NCI-H2107 treated with DMSO at 0.1 percent for 48 hours (cell line): ENCODE results near the gene LMTK3.
"Not testable (repeated sequence)": the region's sequence is repeated elsewhere in the genome, so short reads cannot be mapped to it uniquely, and the experiment has no call there.

Experiments
- DNase-seq: peaks from one replicate; lab custom pipeline; 2025; ENCODE audit not compliant: unreplicated experiment; lab: John Stamatoyannopoulos, UW

LMTK3 gene

DNA sequence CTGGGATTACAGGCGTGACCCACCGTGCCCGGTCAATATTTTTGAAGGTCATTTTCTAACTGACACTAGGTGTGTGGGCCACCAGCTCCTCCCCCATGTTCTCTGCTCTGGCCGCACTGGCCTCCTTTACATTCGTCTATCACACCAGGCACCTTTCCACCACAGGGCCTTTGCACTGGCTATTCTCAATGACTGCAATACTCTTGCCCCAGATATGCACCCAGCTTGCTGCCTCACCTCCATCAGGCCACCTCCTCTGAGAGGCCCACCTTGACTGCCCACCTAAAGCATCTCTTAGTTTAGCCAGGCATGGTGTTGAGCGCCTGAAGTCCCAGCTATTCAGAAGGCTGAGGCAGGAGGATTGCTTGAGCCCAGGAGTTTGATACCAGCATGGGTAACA is 30.2 kb upstream of the LMTK3 start:
- no peak for DNase-seq

GRCh38 chr19:48540110-48540509 is 28.5 kb upstream of the LMTK3 start:
- DNase-seq: peak; percentile 5

GRCh38 chr19:48539503-48540096 is 28.0 kb upstream of the LMTK3 start:
- DNase-seq: peak; percentile 22

- not testable (repeated sequence) for DNase-seq
Measured at GRCh38 chr19:48538057-48538456, 26.4 kb upstream of the LMTK3 start.

GRCh38 chr19:48537541-48537940 is 25.9 kb upstream of the LMTK3 start:
- DNase-seq: no peak

GRCh38 chr19:48533770-48534169 is 22.1 kb upstream of the LMTK3 start:
- no peak for DNase-seq

DNA sequence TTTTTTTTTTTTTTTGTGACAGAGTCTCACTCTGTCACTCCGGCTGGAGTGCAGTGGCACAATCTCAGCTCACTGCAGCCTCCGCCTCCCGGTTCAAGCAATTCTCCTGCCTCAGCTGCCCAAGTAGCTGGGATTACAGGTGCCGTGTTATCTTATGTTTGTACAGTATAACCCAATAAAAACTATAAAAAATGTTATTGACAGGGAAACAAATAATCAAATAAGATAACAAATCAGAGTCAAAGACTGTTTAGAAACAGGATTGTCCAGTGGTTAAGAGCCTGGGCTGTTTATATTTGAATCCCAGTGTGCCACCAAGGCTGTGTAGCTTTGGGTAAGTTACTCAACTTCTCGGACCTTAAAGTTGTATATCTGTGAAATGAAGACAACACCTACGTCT is 19.1 kb upstream of the LMTK3 start:
- DNase-seq: no peak

- DNase-seq: no peak
Measured at GRCh38 chr19:48530066-48530720, 18.6 kb upstream of the LMTK3 start.

- DNase-seq: no peak
Measured at GRCh38 chr19:48529156-48529555, 17.5 kb upstream of the LMTK3 start.

GRCh38 chr19:48524732-48525131 is 13.1 kb upstream of the LMTK3 start:
- no peak for DNase-seq

- DNase-seq: no peak
Measured at GRCh38 chr19:48524221-48524620, 12.6 kb upstream of the LMTK3 start.

- DNase-seq: no peak
Measured at GRCh38 chr19:48520134-48520533, 8.5 kb upstream of the LMTK3 start.

GRCh38 chr19:48519426-48519825 is 7.8 kb upstream of the LMTK3 start:
- not testable (repeated sequence) for DNase-seq

DNA sequence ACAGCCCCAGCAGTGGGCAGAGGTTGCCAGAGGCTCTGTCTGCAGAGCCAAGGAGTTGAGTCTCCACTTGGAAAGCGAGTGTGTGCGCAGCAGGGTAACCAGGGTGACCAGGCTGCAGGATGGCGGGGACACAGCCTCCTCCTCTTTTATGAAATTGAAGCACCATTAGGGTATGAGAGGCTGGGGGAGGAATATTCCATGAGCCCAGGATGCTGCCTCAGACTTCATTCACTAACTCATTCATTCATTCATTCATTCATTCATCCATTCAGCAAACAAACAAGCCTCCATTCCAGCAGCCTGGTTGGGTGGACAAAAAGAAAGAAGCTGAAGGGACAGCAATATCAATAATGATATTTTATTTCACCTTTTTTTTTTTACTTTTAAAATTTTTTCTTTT is 6.6 kb upstream of the LMTK3 start:
- DNase-seq: no peak

DNA sequence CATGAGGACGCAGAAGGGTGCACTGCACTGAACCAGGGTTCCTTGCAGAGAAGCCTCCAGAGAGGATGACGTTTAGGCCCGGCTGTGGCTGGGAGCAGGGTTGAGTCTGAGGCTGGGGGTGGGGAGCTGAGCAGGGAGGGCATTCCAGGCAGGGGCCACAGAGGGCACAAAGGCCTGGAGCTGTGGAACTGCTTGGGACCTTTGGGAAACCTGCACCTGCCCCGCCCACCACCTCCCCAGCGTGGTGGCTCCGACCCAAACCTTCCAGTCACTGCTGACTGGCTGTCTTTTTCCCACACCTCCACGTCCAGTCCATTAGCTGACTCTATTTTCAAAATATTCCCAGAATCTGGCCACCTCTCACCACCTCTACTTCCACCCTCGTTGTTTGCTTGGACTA is 4.9 kb upstream of the LMTK3 start:
- no peak for DNase-seq

GRCh38 chr19:48514123-48514458 is 2.5 kb upstream of the LMTK3 start:
- DNase-seq: no peak

GRCh38 chr19:48513289-48514122 is 1.9 kb upstream of the LMTK3 start:
- DNase-seq: peak; percentile 42

DNA sequence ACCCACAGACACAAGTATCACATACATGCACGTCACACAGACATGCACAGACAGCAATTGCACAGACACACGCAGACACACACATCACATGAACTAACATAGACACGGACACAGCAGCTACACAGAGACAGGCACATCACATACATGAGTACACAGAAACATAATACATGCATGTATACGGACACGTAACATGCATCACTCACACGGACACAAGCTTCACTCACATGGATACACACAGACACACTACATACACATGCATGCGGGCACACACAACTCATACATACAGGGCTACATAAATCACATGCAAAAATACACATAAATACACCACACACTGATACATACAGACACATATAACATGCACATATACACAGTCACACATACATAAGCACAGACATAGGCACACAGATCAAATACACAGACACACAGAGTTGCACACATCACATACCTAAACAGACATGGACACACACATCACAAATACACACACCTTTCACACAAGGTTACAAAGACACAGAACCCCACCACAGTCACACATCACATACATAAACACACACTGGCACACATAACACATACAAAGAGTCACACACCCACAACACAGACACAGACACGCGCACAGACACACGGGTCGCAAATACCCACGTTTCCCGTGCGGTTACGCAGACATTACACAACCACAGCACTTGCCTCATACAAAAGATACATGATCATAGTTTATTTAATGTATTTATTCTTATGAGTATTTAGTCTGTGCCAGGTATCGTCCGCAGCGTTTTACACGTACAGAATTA is 1.1 kb upstream of the LMTK3 start:
- no peak for DNase-seq

DNA sequence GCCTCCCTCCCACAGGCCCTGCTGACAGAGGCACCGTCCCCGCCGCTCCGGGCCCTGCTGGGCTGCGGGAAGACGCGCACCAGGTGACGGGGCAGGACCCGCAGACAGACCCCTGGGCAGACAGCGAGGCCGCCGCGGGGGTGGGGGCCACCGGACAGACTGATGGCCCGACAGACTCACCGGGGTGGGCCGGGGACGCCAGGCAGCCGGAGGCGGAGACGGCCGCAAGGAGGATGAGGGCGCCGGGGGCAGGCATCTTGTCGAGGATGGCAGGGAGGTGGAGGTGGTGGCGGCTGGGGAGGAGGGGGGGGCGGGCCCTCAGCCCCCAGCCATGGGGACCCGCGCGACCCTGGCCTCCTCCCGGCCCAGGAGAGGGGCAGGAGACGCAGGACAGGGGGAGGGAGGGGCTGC is 309 bp downstream of the LMTK3 start:
- no peak for DNase-seq

- DNase-seq: no peak
Measured at GRCh38 chr19:48510421-48511268, 990 bp downstream of the LMTK3 start.
